Measurements from ENCODE around the gene METTL21C. TPM values are rescaled to one million over a fixed set of nuclear protein-coding genes. Genes with fewer than 3 reads are reported as not detected.

The METTL21C gene
- total RNA-seq, 1 experiment from 2014 or later, result not detected

DNA sequence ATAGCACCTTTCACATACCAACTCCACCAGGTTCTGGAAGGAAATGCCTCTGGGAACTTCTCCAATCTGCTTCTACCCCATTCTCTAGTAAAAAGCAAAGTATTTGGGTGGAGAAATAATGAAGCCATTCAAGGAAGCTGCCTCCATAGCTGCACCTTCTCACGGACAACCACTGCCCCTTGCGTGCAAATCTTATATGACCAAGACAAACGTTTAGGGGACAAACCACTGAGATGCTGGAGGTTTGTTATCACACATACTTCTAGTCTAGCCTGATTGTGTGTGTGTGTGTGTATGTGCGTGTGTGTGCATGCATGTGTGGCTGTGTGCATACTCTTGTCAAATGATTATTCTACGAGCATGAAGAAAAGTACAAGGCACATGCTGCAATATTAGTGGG, 6.5 kb upstream of the METTL21C start:
- peaks cover 2% of the 10 kb centered on the region; the same call in 1 of the 2 replicates for H3K9me3 ChIP-seq
- no peak for DNase-seq

DNA sequence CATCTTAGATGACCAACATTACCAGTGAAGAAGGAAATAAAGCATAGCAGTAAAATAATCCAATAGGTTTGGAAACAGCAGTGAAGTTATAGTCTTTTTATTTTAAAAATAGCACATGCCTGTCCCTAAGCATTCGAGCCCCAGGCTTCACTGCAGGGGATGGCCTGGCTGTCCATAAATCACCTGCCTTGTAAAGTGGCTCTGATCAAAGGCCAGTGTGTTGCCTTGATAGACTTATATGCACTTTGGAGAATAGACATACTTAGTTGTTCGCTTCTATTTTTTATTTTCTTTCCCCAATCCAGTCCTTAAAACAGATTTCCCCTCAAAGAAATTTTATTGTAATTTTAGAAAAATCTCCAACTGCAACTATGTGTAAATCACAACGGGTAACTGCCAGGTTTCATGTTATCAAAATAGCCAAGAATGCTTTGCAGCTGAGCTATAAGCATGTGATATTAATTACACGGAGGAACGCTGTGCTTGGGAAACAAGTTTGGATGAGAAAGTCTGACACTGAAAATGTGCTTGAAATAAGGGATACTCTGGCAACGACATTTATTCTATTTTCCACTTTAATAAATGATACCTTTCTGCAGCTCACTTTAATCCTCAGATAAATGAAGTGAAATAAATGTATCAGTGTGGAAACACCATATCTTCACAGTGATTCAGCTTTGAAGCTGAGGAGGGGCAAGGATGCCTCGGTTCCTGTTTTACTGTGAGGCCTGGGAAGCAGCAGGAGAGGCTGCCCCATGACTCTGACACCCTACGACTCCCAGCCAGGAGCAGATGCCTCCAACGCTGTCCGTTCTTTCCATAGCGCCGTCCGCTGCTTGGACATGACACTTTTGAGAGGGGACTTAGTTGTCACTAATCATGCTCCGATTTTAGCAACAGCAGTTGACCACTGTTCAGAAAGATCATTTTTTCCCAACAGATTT, 5.5 kb upstream of the METTL21C start:
- peaks cover 2% of the 10 kb centered on the region; the same call in 1 of the 2 replicates for H3K9me3 ChIP-seq
- no peaks in the 10 kb centered on the region for H3K36me3 ChIP-seq
- H3K27me3 ChIP-seq, result no peaks in the 10 kb centered on the region
- H3K4me3 ChIP-seq, result no peak overlapping the region
- DNase-seq, result no peak

More for the DNA sequence above, 6.5 kb upstream of the METTL21C start:
- Histone ChIP-seq H3K4me3 (no peak overlapping the region), H3K36me3 (no peaks in the 10 kb centered on the region), H3K27me3 (no peaks in the 10 kb centered on the region)

DNA sequence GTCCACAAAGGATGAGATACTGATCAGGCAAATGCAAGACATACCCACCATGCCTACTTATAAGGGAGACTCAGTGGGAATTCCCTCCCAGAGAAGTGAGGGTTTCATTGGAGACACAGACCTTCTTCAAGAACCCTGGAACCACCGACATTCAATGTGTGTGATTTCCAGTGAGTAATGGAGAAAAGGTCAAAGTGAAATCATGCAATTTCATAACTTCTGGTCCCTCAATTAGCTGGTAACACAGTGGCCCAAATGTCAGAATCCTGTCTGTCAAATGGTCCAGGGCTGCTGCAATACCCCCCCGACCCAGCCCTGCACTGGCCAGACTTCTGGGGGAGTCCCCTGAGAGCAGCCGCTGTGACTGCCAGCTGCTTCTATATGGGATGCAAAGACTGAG, 4.7 kb upstream of the METTL21C start:
- no peak for DNase-seq
- no peaks in the 10 kb centered on the region for H3K36me3 ChIP-seq
- H3K9me3 ChIP-seq, result peaks cover 2% of the 10 kb centered on the region; the same call in 1 of the 2 replicates
- H3K4me3 ChIP-seq, result no peak overlapping the region
- no peaks in the 10 kb centered on the region for H3K27me3 ChIP-seq

DNA sequence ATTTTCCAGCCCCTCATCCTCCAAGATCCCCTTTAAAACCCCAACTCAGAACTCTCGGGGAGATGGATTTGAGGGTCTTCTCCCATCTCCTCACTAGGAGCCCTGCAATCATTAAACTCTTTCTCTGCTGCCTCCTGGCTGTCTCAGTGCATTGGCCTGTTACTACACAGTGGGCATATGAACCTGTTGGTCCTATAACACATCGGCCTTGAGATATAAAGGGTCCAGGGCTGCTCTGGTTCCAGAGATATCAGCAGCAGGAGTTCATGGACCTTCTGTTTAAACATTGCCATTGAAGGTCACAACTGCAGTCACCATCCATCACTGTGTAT, 3.8 kb upstream of the METTL21C start:
- H3K36me3 ChIP-seq, result no peaks in the 10 kb centered on the region
- H3K9me3 ChIP-seq, result peaks cover 2% of the 10 kb centered on the region; the same call in 1 of the 2 replicates
- H3K27me3 ChIP-seq, result no peaks in the 10 kb centered on the region
- DNase-seq, result no peak
- H3K4me3 ChIP-seq, result no peak overlapping the region

DNA sequence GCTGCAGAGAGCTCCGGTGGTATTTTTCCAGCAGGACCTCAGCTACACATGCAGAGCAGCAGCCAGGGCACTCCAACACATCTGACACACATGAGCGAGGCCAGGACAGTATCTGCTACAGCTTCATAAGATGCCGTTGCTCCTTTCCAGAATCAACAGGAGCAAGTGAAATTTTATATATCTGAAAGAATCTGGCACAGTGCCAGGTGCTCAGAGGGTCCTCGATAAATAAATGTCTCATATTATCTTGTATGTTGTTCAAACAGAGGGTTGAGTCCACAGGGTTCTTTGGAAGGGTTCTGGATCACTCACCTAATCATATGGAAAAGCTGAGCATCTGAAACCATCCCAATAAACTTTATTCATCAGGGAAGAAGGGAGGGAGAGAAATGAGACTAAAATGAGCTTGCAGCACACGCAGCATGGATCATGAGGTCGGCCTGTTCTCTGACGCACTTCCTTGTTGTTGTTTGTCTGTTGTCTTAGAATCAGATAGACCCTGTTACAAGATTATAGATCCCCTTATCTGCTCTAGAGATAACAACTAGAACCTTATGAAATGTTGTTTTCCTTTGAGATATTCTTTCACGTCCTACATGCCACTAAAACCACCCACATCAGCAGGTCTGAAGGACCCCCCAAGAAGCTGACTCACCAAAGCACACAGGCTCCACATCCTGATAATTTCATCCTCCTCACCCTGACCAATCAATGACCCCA, 3.2 kb upstream of the METTL21C start:
- no peak overlapping the region for H3K4me3 ChIP-seq
- H3K27me3 ChIP-seq, result no peaks in the 10 kb centered on the region
- DNase-seq, result no peak
- H3K36me3 ChIP-seq, result no peaks in the 10 kb centered on the region
- H3K9me3 ChIP-seq, result peaks cover 2% of the 10 kb centered on the region; the same call in 1 of the 2 replicates

DNA sequence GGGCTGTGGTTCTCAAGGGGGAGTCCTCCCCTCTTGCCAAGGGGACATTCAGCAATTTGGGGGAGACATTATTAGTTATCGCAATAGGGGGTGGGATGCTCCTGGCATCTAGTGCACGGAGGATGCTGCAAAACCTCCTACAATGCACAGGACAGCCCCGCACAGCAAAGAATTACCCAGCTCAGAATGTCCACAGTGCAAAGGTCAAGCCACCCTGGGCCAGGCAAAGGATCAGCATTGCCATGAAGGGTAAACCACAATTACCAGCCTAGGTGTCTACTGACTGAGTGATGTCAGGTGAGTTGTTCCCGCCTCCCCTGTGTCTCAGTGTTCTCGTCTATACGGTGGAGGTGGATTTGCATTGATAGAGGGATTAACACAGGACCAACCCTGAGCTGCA, 2.4 kb upstream of the METTL21C start:
- Histone ChIP-seq H3K36me3 (no peaks in the 10 kb centered on the region), H3K27me3 (no peaks in the 10 kb centered on the region), H3K4me3 (no peak overlapping the region), H3K9me3 (peaks cover 2% of the 10 kb centered on the region; the same call in 1 of the 2 replicates)
- no peak for DNase-seq

DNA sequence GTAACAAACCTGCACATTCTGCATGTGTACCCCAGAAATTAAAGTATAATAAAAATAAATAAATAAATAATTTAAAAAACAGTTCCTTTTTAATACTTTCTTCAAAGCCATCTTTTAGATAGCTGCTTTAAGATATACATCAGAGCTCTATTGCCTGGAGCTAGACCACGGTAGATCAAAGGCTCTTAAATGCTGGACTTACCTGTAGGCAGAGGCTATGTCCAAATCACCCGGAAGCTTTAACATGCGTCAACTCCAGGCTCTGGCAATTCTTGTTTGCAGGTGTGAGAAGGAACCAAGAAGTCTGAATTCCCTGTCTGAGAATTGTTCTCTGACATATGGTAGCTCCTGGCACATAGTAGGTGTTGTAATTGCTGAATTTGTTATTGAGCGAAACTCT, 1.6 kb upstream of the METTL21C start:
- DNase-seq, result no peak
- H3K27me3 ChIP-seq, result no peaks in the 10 kb centered on the region
- peaks cover 2% of the 10 kb centered on the region; the same call in 1 of the 2 replicates for H3K9me3 ChIP-seq
- H3K36me3 ChIP-seq, result no peaks in the 10 kb centered on the region
- no peak overlapping the region for H3K4me3 ChIP-seq

DNA sequence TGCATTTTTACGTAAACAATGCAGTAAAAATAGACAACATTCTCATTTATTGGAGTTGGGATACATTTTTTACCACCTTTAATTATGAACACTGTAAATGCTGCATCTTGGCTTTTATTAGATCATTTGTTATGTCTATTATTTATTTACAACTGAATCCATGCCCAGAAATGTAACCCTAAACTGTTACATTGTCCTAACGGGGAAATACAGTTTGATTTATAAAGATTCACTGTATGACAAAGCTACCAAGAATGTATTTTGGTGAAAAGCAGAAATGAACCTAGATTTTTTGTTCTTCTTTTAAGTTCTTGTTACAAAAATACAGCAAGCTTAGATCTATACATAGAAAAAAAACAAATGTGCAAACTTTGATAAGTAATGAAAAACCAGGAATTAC, 1.1 kb downstream of the METTL21C start:
- no peak overlapping the region for H3K4me3 ChIP-seq
- H3K27me3 ChIP-seq, result no peaks in the 10 kb centered on the region
- peaks cover 2% of the 10 kb centered on the region; the same call in 1 of the 2 replicates for H3K9me3 ChIP-seq
- H3K36me3 ChIP-seq, result no peaks in the 10 kb centered on the region
- no peak for DNase-seq

DNA sequence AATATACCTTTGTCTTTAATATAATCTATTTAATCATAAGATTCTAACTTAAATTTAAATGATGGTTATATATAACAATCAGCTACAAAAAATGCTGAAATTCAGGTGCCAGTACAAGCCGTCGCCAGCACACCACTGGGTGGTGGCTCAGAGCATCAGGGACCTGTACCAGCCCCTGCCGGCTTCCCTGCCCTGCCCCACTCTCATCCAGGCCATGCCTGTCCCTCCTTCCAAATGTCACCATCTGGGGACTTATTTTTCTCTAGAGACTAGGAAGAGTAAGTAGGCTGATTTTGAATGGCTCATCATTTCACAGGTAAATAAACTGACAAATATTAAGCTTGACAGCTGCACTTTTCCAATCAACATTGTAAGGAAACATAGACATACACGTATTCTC, 1.6 kb downstream of the METTL21C start:
- H3K9me3 ChIP-seq, result no peaks in the 10 kb centered on the region
- H3K36me3 ChIP-seq, result no peaks in the 10 kb centered on the region
- no peak for DNase-seq
- no peak overlapping the region for H3K4me3 ChIP-seq
- H3K27me3 ChIP-seq, result no peaks in the 10 kb centered on the region

DNA sequence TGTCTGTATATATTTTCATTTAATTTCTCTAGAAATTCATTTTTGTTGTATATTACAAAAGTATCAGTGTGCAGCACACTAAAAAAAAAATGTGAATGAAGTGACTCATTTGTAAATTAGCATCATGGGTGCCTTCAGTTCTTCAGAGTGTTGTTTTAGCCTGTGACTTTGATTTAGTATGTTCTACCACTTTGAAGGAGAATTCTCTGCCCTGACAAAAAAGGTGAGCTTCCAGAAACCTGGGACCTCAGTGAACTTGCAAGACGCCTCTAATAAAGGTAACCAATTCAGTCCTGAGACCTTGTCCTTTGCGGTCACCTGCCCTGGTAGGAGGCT, 2.4 kb downstream of the METTL21C start:
- Histone ChIP-seq H3K4me3 (no peak overlapping the region), H3K36me3 (no peaks in the 10 kb centered on the region), H3K9me3 (no peaks in the 10 kb centered on the region), H3K27me3 (no peaks in the 10 kb centered on the region)
- no peak for DNase-seq

DNA sequence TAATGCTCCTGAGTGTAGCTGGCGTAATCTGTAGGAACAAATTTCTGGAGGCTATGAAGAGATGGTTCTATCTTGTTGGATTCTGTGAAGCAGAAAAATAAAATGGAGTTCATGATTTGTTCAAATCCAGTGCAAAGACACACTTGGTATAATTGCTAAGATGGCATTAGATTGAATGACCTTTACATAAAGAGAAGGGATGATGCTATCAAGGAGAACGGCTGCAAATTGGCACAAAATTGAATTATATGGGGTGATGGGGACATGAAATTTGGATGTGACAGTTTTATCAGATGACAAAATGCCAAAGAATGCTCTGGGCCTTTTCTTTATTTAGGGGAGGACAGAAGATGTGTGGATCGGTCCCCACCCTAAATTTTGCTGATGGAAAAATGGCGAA, 4.0 kb downstream of the METTL21C start:
- H3K4me3 ChIP-seq, result no peak overlapping the region
- H3K27me3 ChIP-seq, result no peaks in the 10 kb centered on the region
- H3K9me3 ChIP-seq, result no peaks in the 10 kb centered on the region
- DNase-seq, result no peak
- H3K36me3 ChIP-seq, result no peaks in the 10 kb centered on the region

DNA sequence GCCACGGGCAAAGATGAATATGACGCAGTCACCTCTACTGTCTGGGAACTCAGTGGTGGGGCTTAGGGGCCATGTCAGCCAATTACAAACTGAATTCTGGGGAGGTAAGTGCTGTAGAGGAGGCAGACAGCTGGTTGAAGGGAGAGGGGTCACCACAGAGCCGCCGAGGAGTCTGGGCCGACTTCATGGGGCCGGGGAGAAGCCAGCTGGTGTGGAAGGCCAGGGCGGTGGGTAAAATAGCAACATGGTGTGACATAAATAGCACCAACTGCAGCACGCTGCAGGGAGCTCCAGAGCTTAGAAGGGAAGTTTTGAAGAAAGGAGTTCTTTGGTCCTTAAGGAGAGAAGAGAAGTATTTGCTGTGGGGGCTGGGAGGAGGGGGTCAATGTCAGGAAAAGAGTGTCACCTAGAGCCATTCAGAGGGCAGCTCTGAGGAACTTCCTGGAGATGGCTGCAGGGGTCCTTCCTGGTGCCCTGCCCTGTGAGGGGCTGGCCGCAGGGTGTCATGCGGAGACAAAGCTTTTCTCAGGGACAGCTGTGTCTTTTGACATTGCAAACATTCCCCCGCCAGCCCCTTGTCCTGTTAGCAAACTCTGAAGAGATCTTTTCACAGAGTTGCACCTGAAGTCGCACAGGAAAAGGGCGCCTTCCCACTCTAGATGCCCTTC, 6.4 kb downstream of the METTL21C start:
- Histone ChIP-seq H3K4me3 (no peak overlapping the region), H3K27me3 (no peaks in the 10 kb centered on the region), H3K9me3 (no peaks in the 10 kb centered on the region), H3K36me3 (no peaks in the 10 kb centered on the region)
- no peak for DNase-seq

DNA sequence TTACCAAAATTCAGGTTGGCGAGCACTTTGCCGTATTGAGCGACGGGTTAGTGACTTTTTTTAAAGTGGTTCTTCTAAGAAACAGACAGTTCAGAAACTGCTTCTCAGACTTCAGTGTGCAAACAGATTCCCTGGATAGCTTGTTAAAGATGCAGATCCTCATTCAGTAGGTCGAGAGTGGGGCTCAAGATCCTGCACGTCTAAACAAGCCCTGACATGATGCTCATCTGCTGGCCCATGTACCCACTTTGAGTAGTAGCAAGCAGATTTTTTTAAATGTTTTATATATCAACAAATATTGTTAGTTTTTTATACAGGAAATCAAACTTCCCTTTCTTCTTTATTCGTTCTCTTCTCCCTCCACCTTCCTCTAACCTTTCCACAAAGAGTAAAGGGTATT, 7.3 kb downstream of the METTL21C start:
- DNase-seq, result no peak
- Histone ChIP-seq H3K4me3 (no peak overlapping the region), H3K36me3 (no peaks in the 10 kb centered on the region), H3K27me3 (no peaks in the 10 kb centered on the region), H3K9me3 (no peaks in the 10 kb centered on the region)

DNA sequence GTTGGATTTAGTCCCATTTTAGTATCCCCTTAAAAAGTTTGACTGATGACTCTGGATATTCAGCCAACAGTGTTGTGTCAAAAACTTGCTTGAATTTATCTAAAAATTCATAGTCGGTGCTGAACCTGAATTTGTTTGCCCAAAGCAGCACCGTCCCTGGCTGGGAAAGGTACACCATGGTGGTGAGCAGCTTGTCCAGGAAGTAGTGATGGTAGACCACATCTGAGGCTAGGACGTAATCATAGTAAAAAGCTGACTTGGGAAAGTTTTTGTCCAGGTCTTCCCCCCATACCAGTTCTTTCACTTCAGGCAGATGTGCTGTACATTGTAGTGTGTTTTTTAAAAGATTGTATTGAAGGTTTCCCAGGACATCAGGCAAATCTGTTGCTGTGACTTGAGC, 8.8 kb downstream of the METTL21C start:
- Histone ChIP-seq H3K9me3 (peaks cover 5% of the 10 kb centered on the region), H3K36me3 (no peaks in the 10 kb centered on the region), H3K4me3 (no peak overlapping the region), H3K27me3 (no peaks in the 10 kb centered on the region)
- no peak for DNase-seq

DNA sequence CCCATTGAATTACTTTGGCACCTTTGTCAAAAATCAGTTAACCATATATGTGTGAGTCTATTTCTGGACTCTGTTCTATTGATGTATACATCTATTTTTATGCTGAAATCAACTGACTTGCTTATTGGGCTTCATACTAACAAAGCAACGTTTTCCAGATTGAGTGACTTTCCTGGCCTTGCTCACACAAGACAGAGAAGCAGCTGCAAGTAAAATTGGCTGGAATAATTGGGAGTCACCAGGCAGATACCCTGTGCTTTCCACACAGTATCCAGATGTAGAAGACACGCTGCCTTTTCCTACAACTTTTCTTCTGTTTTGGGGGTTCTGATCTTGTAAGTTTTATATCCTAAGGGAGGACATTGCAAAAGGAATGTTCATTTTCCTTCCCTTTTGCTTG, 11.2 kb downstream of the METTL21C start:
- no peaks in the 10 kb centered on the region for H3K27me3 ChIP-seq
- H3K36me3 ChIP-seq, result peaks cover 14% of the 10 kb centered on the region
- no peak overlapping the region for H3K4me3 ChIP-seq
- H3K9me3 ChIP-seq, result peaks cover 5% of the 10 kb centered on the region
- DNase-seq, result no peak

DNA sequence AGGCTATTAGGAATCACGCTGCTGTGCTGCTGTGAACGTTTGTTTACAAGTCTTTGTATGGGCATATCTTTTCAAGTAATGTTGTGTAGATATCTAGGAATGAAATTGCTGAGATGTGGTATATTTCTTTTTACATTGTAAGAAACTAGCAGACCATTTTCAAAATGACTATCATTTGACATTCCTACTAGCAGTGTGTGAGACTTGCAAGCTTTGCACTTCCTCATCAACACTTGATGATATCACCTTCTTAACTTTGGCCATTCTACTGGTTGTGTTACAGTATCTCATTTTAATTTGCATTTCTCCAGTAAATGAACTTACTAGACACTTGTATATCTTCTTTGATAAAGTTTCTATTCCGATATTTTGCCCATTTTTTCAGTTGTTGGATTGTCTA, 12.1 kb downstream of the METTL21C start:
- H3K4me3 ChIP-seq, result no peak overlapping the region
- H3K27me3 ChIP-seq, result no peaks in the 10 kb centered on the region
- DNase-seq, result no peak
- H3K36me3 ChIP-seq, result peaks cover 20% of the 10 kb centered on the region
- peaks cover 5% of the 10 kb centered on the region for H3K9me3 ChIP-seq

DNA sequence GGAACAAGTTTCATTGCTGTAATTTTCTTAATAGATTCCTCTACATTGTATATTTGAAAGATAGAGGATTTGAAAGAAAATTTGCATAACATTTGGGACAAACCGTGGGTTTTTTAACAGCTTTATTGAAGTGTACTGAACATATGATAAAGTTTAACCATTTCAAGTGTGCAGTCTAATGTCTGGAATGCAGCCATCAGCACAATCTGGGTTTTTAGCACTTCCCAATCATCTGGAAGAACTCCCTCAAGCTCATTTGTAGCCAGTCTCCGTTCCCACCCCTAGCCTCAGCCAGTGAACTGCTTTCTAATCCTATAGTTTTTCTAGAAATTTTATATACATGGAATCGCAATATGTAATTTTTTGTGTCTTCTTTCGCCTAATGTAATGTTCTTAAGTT, 12.6 kb downstream of the METTL21C start:
- no peaks in the 10 kb centered on the region for H3K27me3 ChIP-seq
- DNase-seq, result no peak
- no peak overlapping the region for H3K4me3 ChIP-seq
- peaks cover 5% of the 10 kb centered on the region for H3K9me3 ChIP-seq
- peaks cover 25% of the 10 kb centered on the region for H3K36me3 ChIP-seq

All from MG63 (cell line).